HG03439 (cell line): ENCODE results near the gene INHBE.
"Not testable (repeated sequence)": the region's sequence is repeated elsewhere in the genome, so short reads cannot be mapped to it uniquely, and the experiment has no call there.

Experiments used
- ATAC-seq: cut with Tn5 transposase; IDR thresholded peaks from one replicate; pipeline ENCODE4 v1.9.1; 2021; ENCODE audit warnings: mild to moderate bottlenecking, moderate library complexity; ENCODE audit not compliant: unreplicated experiment

INHBE gene

DNA sequence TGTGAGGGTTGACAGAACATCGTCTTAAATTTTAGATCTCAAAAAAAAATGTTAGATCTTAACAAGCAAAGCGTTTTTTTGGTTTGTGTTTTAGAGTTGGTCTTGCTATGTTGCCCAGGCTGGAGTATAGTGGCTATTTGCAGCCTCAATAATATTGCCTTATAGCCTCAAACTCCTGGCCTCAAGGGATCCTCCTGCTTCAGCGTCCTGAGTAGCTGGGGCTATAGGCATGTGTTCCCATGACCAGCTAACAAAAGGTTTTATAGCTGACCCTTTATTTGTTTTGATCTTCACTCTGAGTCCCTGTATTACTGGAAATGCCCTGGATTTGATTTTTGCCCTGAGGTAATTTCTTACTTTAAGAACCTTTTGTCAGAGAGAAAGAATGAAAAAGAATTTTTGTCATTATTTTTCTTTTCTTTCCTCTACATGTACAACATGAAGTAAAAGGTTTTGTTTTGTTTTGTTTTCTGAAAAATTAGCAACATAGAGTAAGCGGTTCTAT, 15.3 kb upstream of the INHBE start:
- no peak for ATAC-seq

DNA sequence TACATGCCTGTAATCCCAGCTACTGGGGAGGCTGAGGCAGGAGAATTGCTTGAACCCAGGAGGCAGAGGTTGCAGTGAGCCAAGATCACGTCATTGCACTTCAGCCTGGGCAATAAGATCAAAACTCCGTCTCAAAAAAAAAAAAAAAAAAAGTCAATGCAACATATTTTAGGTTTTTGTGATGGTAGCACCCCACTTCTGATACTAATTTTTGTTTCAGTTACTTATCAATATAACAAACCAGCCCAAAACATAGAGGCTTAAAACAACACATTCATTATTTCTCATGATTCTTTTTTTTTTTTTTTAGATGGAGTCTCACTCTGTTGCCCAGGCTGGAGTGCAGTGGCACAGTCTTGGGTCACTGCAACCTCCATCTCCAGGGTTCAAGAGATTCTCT, 13.7 kb upstream of the INHBE start:
- not testable (repeated sequence) for ATAC-seq

DNA sequence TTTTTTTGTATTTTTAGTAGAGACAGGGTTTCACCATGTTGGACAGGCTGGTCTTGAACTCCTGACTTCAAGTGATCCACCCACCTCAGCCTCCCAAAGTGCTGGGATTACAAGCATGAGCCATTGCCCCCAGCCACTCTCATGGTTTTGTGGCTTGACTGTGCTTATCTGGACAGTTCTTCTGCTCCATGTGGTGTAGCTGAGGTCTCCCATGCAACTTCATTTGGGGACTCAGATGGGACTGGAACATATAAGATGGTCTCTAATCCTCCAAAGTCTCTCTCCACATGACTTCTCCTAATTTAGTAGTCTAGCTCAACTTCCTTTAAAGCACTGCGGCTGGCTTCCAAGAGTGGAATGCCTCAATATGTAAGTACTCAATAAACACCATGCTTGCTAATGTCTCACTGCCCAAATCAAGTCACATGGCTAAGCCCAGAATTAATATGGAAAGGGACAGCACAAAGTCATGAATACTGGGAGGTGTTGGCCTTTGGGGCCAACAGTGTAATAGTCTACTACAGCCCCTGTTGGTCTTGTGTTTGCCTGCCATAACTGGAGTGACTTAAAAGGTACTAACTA, 13.2 kb upstream of the INHBE start:
- ATAC-seq = no peak

DNA sequence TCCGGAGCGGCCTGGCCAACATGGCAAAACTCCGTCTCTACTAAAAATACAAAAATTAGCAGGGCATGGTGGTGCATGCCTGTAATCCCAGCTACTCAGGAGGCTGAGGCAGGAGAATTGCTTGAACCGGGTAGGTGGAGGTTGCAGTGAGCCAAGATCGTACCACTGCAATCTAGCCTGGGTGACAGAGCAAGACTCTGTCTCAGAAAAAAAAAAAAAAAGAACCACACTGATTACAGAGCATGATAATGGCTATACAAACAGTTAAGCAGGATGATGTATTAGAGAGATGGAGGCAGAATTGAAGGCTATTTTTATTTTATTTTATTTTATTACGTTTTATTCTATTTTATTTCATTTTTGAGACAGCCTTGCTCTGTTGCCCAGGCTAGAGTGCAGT, 10.8 kb upstream of the INHBE start:
- ATAC-seq = not testable (repeated sequence)

DNA sequence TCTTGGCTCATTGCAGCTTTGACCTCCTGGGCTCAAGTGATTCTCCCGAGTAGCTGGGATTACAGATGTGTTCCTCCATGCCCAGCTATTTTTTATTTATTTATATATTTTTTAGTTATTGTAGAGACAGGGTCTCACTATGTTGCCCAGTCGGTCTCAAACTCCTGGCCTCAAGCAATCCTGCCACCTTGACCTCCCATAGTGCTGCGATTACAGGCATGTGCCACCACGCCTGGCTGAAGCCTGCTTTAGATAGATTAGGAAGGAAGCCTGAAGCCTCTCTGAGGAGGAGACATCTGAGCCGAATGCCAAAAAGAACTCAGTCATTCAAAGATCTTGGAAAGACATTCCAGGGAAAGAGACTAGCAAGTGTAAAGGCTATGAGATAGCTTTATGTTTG, 10.4 kb upstream of the INHBE start:
- ATAC-seq = no peak

DNA sequence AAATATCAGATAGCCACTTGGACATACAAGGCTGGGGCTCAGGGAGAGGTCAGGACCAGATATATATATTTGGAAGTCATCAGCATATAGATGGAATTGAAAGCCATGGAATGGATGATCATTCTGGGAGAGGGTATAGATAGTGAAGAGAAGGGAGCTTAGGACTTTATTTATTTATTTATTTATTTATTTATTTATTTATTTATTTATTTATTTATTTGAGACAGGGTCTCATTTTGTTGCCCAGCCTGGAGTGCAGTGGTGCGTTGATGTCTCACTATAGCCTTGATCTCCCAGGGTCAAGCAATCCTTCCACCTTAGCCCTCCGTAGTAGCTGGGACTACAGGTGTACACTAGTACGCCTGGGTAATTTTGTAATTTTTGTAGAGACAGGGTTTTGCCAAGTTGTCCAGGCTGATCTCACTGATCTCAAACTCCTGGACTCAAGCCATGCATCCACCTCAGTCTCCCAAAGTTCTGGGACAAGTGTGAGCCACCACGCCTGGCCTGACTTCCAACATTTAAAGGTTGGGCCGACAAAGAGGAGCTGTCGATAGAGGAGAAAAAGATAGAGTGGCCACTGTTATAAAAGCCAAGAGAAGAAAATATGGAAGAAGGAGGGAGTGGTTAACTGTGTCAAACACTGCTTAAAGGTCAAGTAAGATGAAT, 8.7 kb upstream of the INHBE start:
- no peak for ATAC-seq

DNA sequence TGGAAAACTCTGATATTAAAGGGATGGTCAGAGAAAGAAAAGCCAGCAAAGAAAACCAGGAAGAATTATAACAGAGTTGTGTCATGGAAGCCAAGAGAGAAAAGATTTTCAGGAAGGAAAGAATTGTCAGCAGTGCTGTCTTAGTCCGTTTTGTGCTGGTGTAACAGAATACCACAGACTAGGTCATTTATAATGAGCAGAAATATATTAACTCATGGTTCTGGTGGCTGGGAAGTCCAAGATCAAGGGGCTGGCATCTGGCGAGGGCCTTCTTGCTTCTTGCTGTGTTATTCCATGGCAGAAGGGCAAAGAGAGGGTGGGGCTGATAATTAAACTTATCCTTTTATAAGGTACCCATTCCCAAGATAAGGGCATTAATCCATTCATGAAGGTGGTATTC, 6.4 kb upstream of the INHBE start:
- no peak for ATAC-seq

DNA sequence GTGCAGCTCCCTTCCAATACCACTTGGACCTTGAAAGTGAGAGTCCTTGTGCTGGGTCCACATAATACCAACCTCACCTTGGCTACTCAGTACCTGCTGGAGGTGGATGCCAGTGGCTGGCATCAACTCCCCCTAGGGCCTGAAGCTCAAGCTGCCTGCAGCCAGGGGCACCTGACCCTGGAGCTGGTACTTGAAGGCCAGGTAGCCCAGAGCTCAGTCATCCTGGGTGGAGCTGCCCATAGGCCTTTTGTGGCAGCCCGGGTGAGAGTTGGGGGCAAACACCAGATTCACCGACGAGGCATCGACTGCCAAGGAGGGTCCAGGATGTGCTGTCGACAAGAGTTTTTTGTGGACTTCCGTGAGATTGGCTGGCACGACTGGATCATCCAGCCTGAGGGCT, 5.7 kb upstream of the INHBE start:
- ATAC-seq = no peak

DNA sequence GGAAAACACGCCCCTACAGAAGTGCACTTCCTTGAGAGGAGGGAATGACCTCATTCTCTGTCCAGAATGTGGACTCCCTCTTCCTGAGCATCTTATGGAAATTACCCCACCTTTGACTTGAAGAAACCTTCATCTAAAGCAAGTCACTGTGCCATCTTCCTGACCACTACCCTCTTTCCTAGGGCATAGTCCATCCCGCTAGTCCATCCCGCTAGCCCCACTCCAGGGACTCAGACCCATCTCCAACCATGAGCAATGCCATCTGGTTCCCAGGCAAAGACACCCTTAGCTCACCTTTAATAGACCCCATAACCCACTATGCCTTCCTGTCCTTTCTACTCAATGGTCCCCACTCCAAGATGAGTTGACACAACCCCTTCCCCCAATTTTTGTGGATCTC, 5.0 kb upstream of the INHBE start:
- no peak for ATAC-seq

DNA sequence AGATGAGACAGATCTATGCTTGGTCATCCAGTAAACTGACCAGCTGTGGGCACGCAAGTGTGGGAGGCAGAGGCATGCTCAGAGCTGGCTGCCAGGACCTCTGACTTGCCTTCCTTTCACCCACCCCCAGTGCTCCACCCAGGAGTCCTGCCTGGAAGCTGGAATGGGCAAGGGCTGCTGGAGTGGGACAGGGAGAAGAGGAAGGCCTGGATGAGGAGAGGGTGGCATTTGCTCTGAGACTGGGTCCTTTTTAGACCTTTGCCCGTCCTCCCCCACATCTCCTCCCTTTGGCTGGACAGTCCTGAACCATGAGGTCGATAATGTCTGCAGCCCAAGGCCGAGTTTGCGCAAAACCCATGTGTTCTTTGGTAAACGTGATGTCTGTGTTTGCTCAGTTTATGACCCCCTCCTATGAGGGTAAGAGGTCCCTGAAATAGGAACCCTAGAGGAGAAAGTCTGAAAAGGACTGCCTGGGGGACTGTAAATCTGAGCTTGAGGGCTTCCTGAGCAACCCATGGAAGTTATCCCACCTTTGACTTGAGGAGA, 3.8 kb upstream of the INHBE start:
- no peak for ATAC-seq

DNA sequence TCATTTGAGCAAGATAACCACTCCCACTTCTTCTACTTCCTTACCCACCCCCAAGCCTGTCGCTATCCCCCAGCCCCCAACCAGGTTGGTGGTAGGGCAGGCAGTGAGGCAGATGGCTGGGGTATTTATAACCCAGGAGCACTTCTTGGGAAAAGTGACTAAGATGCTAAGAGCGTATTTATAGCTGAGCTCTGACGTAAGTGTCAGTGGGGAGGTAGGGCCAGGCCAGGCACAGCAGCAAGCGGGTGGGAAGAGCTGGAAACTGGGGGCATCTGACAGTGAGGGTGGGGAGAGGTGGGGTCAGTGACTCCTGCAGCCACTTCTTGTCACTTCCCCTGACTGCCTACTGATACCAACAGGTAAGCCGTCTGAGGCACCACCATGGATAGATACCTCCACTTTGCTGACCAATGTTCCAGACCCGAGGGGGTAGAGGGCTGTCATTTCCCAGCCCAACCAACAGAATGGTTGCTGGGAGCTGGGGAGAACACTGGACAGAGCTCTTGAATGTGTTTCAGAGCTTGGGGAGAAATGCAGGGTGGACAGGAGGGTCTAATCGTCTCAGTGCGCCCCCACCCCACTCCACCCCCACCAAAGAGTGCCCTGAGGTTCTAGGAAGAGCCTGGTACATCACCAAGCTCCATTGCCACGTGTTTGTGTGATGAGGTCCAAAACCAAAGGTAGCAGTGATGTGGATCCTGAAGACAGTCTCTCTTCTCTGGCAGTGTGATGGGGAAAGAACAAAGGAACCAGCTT, 2.7 kb upstream of the INHBE start:
- no peak for ATAC-seq

DNA sequence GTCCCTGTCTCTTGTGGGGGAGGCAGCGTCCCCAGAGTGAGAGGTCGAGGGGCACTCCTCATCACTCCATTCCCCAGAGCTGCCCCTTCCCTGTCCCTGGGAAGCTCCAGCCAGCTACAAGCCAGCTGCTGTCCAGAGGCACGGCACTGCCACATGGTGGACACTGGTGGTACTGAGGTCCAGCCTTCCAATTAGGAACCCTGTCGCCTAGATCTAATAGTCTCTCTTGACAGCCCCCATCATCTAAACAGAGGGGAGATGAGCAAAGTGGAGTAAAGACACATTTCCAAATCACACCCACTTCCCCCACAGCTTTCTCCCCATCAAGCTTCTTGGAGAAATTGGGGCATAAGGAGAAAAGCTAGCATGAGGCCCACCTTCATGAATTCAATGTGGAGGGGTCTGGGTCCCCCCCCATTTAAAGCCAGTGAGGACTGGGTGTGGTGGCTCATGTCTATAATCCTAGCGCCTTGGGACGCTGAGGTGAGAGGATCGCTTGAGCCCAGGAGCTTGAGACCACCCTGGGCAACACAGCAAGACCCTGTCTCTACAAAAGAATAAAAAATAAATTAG, 2.1 kb upstream of the INHBE start:
- ATAC-seq = no peak

DNA sequence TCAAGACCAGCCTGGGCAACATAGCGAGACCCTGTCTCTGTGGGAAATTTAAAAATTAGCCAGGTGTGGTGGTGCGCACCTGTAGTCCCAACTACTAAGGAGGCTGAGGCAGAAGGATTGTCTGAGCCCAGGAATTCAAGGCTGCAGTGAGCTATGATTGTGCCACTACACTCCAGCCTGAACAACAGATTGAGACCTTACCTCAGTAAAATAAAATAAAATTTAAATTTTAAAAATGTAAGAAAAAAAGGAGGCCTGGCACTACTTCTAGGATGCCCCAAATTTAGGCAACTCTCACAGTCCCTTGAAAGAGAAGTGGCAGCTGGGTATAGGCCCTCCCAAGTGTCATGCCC, 918 bp upstream of the INHBE start:
- ATAC-seq = no peak

DNA sequence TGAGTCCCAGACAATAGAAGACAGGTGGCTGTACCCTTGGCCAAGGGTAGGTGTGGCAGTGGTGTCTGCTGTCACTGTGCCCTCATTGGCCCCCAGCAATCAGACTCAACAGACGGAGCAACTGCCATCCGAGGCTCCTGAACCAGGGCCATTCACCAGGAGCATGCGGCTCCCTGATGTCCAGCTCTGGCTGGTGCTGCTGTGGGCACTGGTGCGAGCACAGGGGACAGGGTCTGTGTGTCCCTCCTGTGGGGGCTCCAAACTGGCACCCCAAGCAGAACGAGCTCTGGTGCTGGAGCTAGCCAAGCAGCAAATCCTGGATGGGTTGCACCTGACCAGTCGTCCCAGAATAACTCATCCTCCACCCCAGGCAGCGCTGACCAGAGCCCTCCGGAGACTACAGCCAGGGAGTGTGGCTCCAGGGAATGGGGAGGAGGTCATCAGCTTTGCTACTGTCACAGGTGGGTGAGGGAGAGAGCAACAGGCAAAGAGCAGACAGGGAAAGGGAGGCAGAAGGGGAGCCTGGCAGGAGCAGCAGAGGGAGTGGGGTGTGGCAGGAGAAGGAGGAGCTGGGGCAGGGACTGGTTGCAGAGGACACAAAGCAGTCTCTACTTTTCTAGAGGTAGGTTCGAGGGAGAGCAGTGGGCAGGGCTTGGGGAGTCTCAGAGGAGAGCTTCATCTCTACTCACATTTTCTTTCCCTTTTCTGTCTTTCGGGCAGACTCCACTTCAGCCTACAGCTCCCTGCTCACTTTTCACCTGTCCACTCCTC, 452 bp downstream of the INHBE start:
- ATAC-seq = no peak

DNA sequence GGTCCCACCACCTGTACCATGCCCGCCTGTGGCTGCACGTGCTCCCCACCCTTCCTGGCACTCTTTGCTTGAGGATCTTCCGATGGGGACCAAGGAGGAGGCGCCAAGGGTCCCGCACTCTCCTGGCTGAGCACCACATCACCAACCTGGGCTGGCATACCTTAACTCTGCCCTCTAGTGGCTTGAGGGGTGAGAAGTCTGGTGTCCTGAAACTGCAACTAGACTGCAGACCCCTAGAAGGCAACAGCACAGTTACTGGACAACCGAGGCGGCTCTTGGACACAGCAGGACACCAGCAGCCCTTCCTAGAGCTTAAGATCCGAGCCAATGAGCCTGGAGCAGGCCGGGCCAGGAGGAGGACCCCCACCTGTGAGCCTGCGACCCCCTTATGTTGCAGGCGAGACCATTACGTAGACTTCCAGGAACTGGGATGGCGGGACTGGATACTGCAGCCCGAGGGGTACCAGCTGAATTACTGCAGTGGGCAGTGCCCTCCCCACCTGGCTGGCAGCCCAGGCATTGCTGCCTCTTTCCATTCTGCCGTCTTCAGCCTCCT, 1.1 kb downstream of the INHBE start:
- no peak for ATAC-seq

DNA sequence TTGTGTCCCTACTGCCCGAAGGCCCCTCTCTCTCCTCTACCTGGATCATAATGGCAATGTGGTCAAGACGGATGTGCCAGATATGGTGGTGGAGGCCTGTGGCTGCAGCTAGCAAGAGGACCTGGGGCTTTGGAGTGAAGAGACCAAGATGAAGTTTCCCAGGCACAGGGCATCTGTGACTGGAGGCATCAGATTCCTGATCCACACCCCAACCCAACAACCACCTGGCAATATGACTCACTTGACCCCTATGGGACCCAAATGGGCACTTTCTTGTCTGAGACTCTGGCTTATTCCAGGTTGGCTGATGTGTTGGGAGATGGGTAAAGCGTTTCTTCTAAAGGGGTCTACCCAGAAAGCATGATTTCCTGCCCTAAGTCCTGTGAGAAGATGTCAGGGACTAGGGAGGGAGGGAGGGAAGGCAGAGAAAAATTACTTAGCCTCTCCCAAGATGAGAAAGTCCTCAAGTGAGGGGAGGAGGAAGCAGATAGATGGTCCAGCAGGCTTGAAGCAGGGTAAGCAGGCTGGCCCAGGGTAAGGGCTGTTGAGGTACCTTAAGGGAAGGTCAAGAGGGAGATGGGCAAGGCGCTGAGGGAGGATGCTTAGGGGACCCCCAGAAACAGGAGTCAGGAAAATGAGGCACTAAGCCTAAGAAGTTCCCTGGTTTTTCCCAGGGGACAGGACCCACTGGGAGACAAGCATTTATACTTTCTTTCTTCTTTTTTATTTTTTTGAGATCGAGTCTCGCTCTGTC, 1.8 kb downstream of the INHBE start:
- ATAC-seq = no peak

DNA sequence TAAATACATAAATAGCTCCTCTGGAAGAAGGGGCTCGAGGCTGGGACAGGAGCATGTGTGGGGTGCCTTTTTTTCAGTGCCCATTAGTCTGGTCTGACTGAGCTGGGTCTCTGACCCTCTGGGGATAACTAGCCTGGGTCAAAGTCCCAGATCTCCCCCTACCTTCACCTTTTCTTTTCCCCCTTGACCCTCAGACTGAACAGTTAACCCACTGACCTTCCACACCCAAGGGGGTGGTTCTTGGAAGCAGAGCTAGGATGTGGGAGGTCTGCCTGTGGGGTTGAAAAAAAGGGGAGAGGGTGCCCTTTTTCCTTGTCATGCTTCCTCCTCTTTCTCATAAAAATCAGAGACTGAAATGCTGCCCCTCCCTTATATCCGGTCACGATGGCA, 3.6 kb downstream of the INHBE start:
- ATAC-seq = no peak

DNA sequence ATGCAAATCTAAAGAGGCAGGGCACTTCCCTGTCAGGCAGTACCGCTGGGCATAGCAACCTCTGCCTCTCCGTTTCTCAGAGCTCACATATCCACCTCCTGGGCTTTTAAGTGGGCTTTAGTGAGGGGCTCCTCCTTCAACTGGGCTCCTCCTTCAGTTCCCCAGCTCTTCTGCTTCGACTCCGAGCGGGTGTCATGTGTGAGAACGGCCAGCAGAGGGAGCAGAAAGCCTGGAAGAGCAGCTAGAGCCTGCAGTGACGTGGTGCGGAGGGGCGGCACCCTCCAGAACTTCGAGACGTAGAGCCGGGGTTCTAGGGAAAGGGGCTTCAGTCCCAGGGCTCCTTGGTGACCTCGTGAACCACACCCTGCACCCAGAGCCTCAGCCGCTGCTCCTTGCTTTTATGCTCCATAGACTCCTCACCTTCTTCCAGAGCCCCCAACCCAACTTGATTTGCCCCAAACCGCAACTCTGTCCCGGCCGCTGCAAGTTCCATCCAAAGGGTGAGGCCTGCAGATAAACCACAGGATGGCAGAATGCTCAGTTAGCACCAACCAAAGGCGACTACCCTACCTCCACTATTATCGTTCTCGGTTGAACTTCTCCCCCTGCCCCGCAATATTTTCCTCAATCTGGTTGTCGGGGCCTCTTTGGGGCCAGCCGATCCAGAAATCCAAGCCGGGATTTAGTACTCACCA, 4.1 kb downstream of the INHBE start:
- peak; percentile 54 for ATAC-seq

DNA sequence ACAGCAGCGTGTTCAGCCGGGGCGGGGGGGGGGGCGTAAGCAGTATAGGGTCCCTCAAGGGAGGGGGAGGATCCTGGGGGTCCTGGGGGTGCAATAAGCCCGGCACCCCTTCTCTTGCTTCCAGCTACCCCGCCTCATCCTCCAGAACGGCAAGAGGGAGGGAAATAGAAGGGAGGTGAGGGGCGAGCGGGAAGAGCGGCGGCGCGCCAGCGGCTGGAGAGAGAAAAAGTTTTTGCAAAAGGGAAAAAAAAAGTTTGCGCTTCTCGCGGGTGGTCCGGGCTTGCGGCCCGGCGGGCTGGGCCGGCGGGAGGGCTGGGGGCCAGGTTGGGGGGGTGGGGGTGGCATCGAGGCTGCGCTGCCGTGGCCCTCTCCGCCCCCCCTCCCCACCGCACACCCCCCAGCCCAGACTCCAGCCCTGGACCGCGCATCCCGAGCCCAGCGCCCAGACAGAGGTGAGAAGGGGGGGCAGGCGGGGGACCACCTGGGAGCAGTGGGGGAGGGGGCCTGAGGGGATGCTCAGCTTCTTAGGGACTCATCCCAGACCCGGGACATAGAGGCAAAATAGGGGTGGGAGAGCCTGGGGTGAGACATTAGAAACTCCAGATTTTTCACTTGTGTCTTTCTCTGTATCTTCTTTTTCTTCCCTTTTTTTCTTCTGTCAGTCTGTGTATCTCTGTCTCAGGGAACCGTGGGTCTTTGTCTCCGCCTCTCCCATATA, 4.8 kb downstream of the INHBE start, which contains the start of gene GLI1:
TSS of gene GLI1 (plus strand) at position 36 of the 718 bp plus-strand sequence. CDS start 3,907 bp downstream, outside the sequence.
- ATAC-seq = no peak
